Stomach (tissue), 9 donors: ENCODE measurements around the gene HSPA4. TPM values are rescaled to one million over a fixed set of nuclear protein-coding genes. Genes with fewer than 3 reads are reported as not detected.
"Not testable (repeated sequence)": the region's sequence is repeated elsewhere in the genome, so short reads cannot be mapped to it uniquely, and the experiment has no call there.

Experiments
- DNase-seq, 2 donors: peaks; one replicate each; pipeline versions ENCODE4 v3.0.0 to v3.0.0-alpha.2; 2013 to 2019
- H3K27ac ChIP-seq, 5 donors: fragments of 200-600 bp in 4 of 5; sonication (generic) in 4 of 5; one replicate each; pipeline ENCODE4 v1.5.1; 2013 to 2019; ENCODE audit warnings: mild to moderate bottlenecking in 1 of 5, moderate library complexity in 1 of 5
- H3K27me3 ChIP-seq, 3 donors: fragments of 200-600 bp; sonication (generic); one replicate each; pipeline ENCODE4 v1.5.1; 2017 to 2019; ENCODE audit warnings: mixed run types in 1 of 3
- H3K36me3 ChIP-seq, 4 donors: fragments of 200-600 bp; sonication (generic); 1 replicate in 3 of 4; 2 replicates in 1 of 4; pipeline ENCODE4 v1.5.1; 2016 to 2019
- H3K4me1 ChIP-seq, 4 donors: fragments of 200-600 bp; sonication (generic); one replicate each; pipeline ENCODE4 v1.5.1; 2016 to 2019
- H3K4me3 ChIP-seq, 4 donors: fragments of 200-600 bp; sonication (generic) in 3 of 4; one replicate each; pipeline ENCODE4 v1.5.1; 2016 to 2019; ENCODE audit warnings: mild to moderate bottlenecking in 1 of 4
- H3K9me3 ChIP-seq, 4 donors: fragments of 200-600 bp; sonication (generic); one replicate each; pipeline ENCODE4 v1.5.1; 2016 to 2019
- CTCF ChIP-seq, 7 experiments: fragments of 450-650 bp in 4 of 7; fragments of 200-600 bp in 3 of 7; sonication (generic) in 3 of 7; IDR thresholded peaks; one replicate each; pipeline ENCODE4 v1.5.1; 2016 to 2019; ENCODE audit warnings: antibody characterized with exemption in 7 of 7, control low read depth in 2 of 7, mild to moderate bottlenecking in 1 of 7
- EP300 ChIP-seq: sonication (generic); formaldehyde crosslinking; IDR thresholded peaks from one replicate; pipeline ENCODE4 v1.6.1; 2017; ENCODE audit warnings: antibody characterized with exemption
- POLR2A ChIP-seq, 4 donors: fragments of 450-650 bp; IDR thresholded peaks; one replicate each; pipeline ENCODE4 v1.6.1; 2016; ENCODE audit warnings: antibody characterized with exemption in 4 of 4, control low read depth in 2 of 4, mild to moderate bottlenecking in 1 of 4, moderate library complexity in 1 of 4
- POLR2AphosphoS5 ChIP-seq, 3 donors: sonication (generic); formaldehyde crosslinking; IDR thresholded peaks; one replicate each; pipeline ENCODE4 v1.6.1; 2016; ENCODE audit warnings: antibody characterized with exemption in 3 of 3
- WGBS, 5 donors: extraction: QIAGEN DNeasy Blood & Tissue Kit in 3 of 5; methylation state at CpG; one replicate each; pipeline versions ENCODE4 v1.1.5 to v1.1.7; 2013 to 2018; 5-methylcytosine and 5-hydroxymethylcytosine counted together
- intact Hi-C: fragments of 100-400 bp; cut with DNase I; formaldehyde crosslinking; loops from one replicate; pipeline ENCODE4 v1.15.1; 2023; ENCODE audit warnings: low total_unique reads
- polyA plus RNA-seq, 3 donors: library from polyadenylated mRNA; stranded (reverse); fragments of 200-250 nt; gene quantifications; one replicate each; pipeline ENCODE4 v1.2.3, GENCODE V29; 2013
- total RNA-seq, 5 donors: library from RNA; depleted of rRNA; stranded (reverse); fragments of >200 nt; gene quantifications; one replicate each; pipeline versions ENCODE4 v1.1.0 to v1.2.3, GENCODE V29; 2014 to 2016
- donor health status: healthy with polysubstance abuse.
- donor health status: Bipolar disorder and iron deficiency.
- donor health status: healthy.

HSPA4 gene
- total and polyA plus RNA-seq, 8 donors: 21.6 to 79.1 (median 37.2) TPM

DNA sequence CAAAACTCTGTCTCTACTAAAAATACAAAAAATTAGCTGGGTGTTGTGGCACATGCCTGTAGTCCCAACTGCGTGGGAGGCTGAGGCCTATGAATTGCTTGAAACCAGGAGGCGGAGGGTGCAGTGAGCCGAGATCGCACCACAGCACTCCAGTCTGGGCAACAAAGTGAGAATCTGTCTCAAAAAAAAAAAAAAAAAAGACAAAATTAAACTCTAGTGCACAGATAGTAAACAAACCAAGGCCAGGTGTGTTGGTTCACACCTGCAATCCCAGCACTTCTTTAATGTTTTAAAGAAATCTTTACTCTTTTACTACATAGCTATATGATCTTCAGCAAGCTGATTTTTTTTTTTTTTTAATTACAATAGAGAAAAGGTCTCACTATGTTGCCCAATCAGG lies 33.8 kb upstream of the HSPA4 start:
- 72 to 94% (median 79%) methylated on average over 4 of the region's 4 CpGs for WGBS, 5 donors
- TF ChIP-seq POLR2A (IDR thresholded peaks at IDR 0.05) (no peak), POLR2AphosphoS5 (IDR thresholded peaks at IDR 0.05) (no peak), EP300 (no peak), CTCF (IDR thresholded peaks at IDR 0.05) (no peak)
- Histone ChIP-seq H3K27me3 (no peaks in the 10 kb centered on the region), H3K4me3 (no peak overlapping the region), H3K9me3 (no peaks in the 10 kb centered on the region), H3K4me1 (no peaks in the 10 kb centered on the region), H3K36me3 (peaks cover 7 to 61% (median 50%) of the 10 kb centered on the region in 4 donors), H3K27ac (no peak overlapping the region)
- intact Hi-C loops: no loop called here
- no peak for DNase-seq

GRCh38 chr5:133019471-133019870 lies 32.3 kb upstream of the HSPA4 start:
- H3K27me3 ChIP-seq, H3K27ac ChIP-seq, intact Hi-C loops, H3K9me3 ChIP-seq, DNase-seq, H3K4me3 ChIP-seq: not testable (repeated sequence)
- 84 to 94% (median 92%) methylated on average over 7 of the region's 7 CpGs for WGBS, 5 donors
- Histone ChIP-seq H3K4me1 (peaks cover 0 to 10% (median 3%) of the 10 kb centered on the region in 4 donors), H3K36me3 (peaks cover 7 to 57% (median 49%) of the 10 kb centered on the region in 4 donors)

DNA sequence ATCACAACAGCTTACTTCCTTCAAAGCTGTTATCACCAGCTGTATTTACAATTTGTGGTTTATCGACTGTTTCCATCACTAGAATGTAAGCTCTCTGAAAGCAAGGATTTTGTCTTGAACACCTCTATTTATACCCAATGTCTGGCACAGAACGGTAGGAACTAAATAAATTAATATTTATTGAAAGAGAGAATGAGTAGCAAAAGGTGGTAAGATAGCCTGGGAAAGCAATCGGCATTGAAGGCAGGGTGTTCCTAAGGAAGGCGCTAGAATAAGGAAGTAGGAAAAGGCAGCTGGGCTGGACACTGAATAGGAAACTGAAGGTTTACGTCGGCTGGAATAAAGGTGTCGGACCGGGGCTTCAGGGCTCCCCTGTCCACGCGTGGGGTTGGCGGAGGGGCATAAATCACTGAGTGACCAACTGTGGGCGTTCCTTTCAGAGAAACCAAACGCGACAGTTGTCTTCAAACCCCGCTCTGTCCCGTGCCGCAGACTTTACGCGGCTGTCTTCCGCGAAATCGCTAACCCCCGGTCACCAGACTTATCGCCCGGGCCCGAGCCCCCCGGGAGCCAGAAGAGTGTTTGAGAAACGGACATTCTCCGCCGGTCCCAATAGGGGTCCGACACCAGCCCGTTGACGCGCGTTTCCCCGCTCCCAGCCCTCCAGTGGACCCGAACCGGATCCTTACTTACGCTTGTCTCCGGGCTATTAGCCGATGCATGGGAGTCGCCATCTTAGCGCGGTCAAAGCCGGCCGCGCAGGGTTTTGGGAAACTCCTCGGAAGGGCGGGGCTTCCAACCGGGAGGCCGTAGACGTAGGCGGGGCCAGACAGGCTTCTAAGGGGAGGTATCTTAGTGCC lies 25.8 kb upstream of the HSPA4 start, which contains the start of gene ZCCHC10:
TSS of gene ZCCHC10 (minus strand) at position 746 of the 860 bp plus-strand sequence. CDS start at position 734, 12 bp downstream.
- peak within 1 kb of the TSS; percentile 94 to 99 (median 97) for H3K27ac ChIP-seq
- H3K4me1 ChIP-seq: peaks cover 0 to 30% (median 22%) of the 10 kb centered on the region in 4 donors
- peak; percentile 92 to 98 for DNase-seq
- H3K4me3 ChIP-seq: peak within 1 kb of the TSS; percentile 71 to 82 (median 76)
- 0 to 1% (median 0%) methylated on average over 45 to 53 of the region's 53 CpGs for WGBS, 5 donors
- no peaks in the 10 kb centered on the region for H3K9me3 ChIP-seq
- TF ChIP-seq POLR2A (IDR thresholded peaks at IDR 0.05) (no peak), POLR2AphosphoS5 (IDR thresholded peaks at IDR 0.05) (peak; percentile 84 to 85 (median 84)), EP300 (no peak), CTCF (IDR thresholded peaks at IDR 0.05) (no peak)
- H3K36me3 ChIP-seq: peaks cover 0 to 19% (median 11%) of the 10 kb centered on the region in 4 donors
- H3K27me3 ChIP-seq: no peaks in the 10 kb centered on the region
- intact Hi-C loops: no loop called here

DNA sequence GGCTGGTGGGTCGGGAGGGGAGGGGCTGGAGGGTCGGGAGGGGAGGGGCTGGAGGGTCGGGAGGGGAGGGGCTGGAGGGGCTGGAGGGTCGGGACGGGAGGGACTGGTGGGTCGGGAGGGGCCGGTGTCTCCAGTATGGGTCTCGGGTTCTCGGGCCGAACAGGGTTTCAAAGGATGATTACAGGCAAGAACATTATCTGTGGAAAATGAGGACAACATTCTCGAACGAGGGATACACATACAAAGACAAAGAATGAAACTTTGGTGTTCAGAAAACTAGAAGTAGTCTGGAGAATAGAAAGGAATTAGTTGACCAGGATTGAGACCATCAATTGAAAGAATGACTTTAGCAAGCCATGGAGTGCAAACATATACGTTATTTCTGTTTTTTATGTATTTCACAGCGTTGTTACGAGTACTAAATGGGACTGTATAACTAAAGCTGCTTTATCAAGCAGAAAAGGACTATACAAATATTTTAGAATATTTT lies 25.1 kb upstream of the HSPA4 start:
- 2 to 6% (median 3%) methylated on average over 12 to 15 of the region's 15 CpGs for WGBS, 5 donors
- H3K4me1 ChIP-seq: peaks cover 0 to 30% (median 22%) of the 10 kb centered on the region in 4 donors
- DNase-seq: no peak
- no peaks in the 10 kb centered on the region for H3K9me3 ChIP-seq
- H3K27ac ChIP-seq: peak overlapping the region; percentile 33 to 99 (median 97)
- no peaks in the 10 kb centered on the region for H3K27me3 ChIP-seq
- no peak for TF ChIP-seq POLR2A (IDR thresholded peaks at IDR 0.05)
- TF ChIP-seq POLR2AphosphoS5 (IDR thresholded peaks at IDR 0.05): no peak
- no peak for TF ChIP-seq EP300
- no peak for TF ChIP-seq CTCF (IDR thresholded peaks at IDR 0.05)
- H3K4me3 ChIP-seq: peak overlapping the region; percentile 71 to 82 (median 76)
- intact Hi-C loops: no loop called here
- H3K36me3 ChIP-seq: peaks cover 0 to 12% (median 9%) of the 10 kb centered on the region in 4 donors
